ENCODE measurements around the gene MET. TPM values are rescaled to one million over a fixed set of nuclear protein-coding genes. Genes with fewer than 3 reads are reported as not detected.

The MET gene
- total and polyA plus RNA-seq, 2 of the 8 experiments (the other 6 are each of a cell fraction or from before 2014, with no cell fraction given): 3.5 to 12.9 TPM

DNA sequence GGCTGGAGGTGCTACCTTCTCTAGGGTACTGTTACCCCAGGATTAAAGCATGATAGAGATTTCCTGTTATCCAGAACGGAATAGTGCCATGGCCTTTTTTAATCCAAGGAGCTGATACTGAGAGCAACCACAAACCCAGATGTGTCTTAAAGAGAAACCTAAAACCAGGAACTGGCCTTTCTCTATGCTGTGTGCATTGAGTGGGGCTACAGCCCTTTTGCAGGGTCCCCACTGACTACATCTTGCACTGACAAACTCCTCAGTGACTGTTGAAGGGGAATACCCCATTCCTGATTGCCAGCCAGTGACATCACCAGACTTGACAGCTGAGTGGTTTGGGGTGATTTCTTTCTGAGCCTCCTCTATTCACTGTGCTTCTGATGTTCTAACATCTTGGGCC lies 108.5 kb downstream of the MET start:
- Histone ChIP-seq H3K4me1 (replicated peaks in 1 of 4; ENCODE audit: control insufficient read depth in 3 of 4, insufficient read depth in 4 of 4, low read length in 3 of 4) (peaks cover 0 to 10% (median 8%) of the 10 kb centered on the region in 4 experiments; a peak in 4 of 7 replicates), H2BK5ac (ENCODE audit: low read depth, low read length) (no peak overlapping the region), H3K23ac (ENCODE audit: insufficient read length) (no peak overlapping the region), H4K8ac (ENCODE audit: extremely low read depth, insufficient read depth, low read length) (no peak overlapping the region), H4K91ac (replicated peaks; ENCODE audit: insufficient read length, low read length) (no peak overlapping the region), H3K18ac (ENCODE audit: extremely low read depth, low read length) (no peak overlapping the region), H3K23me2 (ENCODE audit: low read depth, low read length) (no peaks in the 10 kb centered on the region), H3K4me2 (ENCODE audit: insufficient read depth in 1 of 2, low read depth in 2 of 2, low read length in 2 of 2) (0 out of 4 replicates have a peak overlapping the region, but pooled peaks of 1 of the 2 experiments have one; percentile 10), H3K4me3 (ENCODE audit: extremely low read depth in 1 of 4, insufficient read depth in 2 of 4, low read depth in 3 of 4, low read length in 4 of 4) (no peak overlapping the region), H2BK20ac (ENCODE audit: low read length) (no peak overlapping the region), H3K79me1 (ENCODE audit: low read depth, low read length) (no peaks in the 10 kb centered on the region), H3K36me3 (ENCODE audit: control insufficient read depth in 2 of 4, insufficient read depth in 4 of 4, low read length in 3 of 4) (no peaks in the 10 kb centered on the region), H4K20me1 (replicated peaks in 1 of 2; ENCODE audit: control insufficient read depth in 1 of 2, insufficient read depth in 2 of 2, low read length in 2 of 2) (no peaks in the 10 kb centered on the region), H3K27ac (ENCODE audit: low read depth, low read length) (no peak overlapping the region), H2BK15ac (ENCODE audit: low read length) (no peak overlapping the region), H3K9ac (replicated peaks in 1 of 4; ENCODE audit: extremely low read depth in 1 of 4, low read depth in 3 of 4, low read length in 3 of 4) (no peak overlapping the region), H2AK5ac (ENCODE audit: low read depth, low read length) (no peak overlapping the region), H3K56ac (replicated peaks; ENCODE audit: insufficient read length, low read depth, low read length) (no peak overlapping the region), H3K27me3 (replicated peaks in 1 of 4; ENCODE audit: control insufficient read depth in 3 of 4, extremely low read depth in 1 of 4, insufficient read depth in 3 of 4, low read length in 3 of 4) (no peaks in the 10 kb centered on the region), H3K4ac (replicated peaks; ENCODE audit: insufficient read length, low read depth, low read length) (no peak overlapping the region), H3K79me2 (ENCODE audit: control insufficient read depth in 1 of 2, insufficient read depth in 2 of 2, low read length in 2 of 2) (no peaks in the 10 kb centered on the region), H2BK120ac (replicated peaks; ENCODE audit: low read depth, low read length) (no peak overlapping the region), H4K5ac (ENCODE audit: insufficient read length, low read depth, low read length) (no peak overlapping the region), H2BK12ac (ENCODE audit: low read depth, low read length) (no peak overlapping the region), H3K14ac (ENCODE audit: insufficient read length) (no peak overlapping the region), H3K9me3 (ENCODE audit: insufficient read depth in 2 of 2, low read depth in 1 of 2, low read length in 1 of 2) (no peaks in the 10 kb centered on the region), H2AFZ (ENCODE audit: low read length) (no peak overlapping the region)
- FAIRE-seq (no peak), DNase-seq (ENCODE audit: low read depth in 1 of 2, low spot score in 2 of 2) (no peak)
- ChIA-PET CTCF (ENCODE audit: partially characterized antibody) (interaction anchor here (0.7 to 2.9 kb wide), 9 partner anchors 14 to 189 kb away, joined by 3 to 15 read pairs (median 4); partner anchors contain the start of gene MET), POLR2A (ENCODE audit: partially characterized antibody) (no interaction called here)
- 89% methylated on average over 1 of the region's 1 CpG; no CpG with 5 or more reads in 1 of the 2 experiments for WGBS, 2 experiments (ENCODE audit: extremely low coverage in 1 of 2, insufficient coverage in 1 of 2, insufficient read length in 1 of 2, insufficient replicate concordance in 2 of 2, low coverage in 1 of 2, low lambda C conversion rate in 2 of 2, missing lambda C conversion rate in 1 of 2)
- no peak for TF ChIP-seq CHD1 (IDR thresholded peaks at IDR 0.05; ENCODE audit: low read depth, low read length)
- TF ChIP-seq ZNF274 (IDR thresholded peaks at IDR 0.05; ENCODE audit: borderline replicate concordance, extremely low read depth, low read length): no peak
- no peak for TF ChIP-seq CHD2 (IDR thresholded peaks at IDR 0.05; ENCODE audit: low read length)
- no peak for TF ChIP-seq CTCF (IDR thresholded peaks at IDR 0.05; ENCODE audit: control extremely low read depth in 1 of 3, insufficient read depth in 1 of 3, low read depth in 1 of 3, low read length in 3 of 3)
- TF ChIP-seq TAF7 (optimal IDR thresholded peaks at IDR 0.05; ENCODE audit: borderline replicate concordance, low read depth, low read length): no peak
- TF ChIP-seq HDAC2 (IDR thresholded peaks at IDR 0.05; ENCODE audit: borderline replicate concordance in 1 of 2, low read depth in 2 of 2, low read length in 2 of 2): no peak
- no peak for TF ChIP-seq MAFK (IDR thresholded peaks at IDR 0.05; ENCODE audit: low read depth, low read length)
- TF ChIP-seq YY1 (IDR thresholded peaks at IDR 0.05; ENCODE audit: low read depth, low read length): no peak
- TF ChIP-seq KDM1A (IDR thresholded peaks at IDR 0.05; ENCODE audit: borderline replicate concordance, low read length): no peak
- TF ChIP-seq, protein P1, sequence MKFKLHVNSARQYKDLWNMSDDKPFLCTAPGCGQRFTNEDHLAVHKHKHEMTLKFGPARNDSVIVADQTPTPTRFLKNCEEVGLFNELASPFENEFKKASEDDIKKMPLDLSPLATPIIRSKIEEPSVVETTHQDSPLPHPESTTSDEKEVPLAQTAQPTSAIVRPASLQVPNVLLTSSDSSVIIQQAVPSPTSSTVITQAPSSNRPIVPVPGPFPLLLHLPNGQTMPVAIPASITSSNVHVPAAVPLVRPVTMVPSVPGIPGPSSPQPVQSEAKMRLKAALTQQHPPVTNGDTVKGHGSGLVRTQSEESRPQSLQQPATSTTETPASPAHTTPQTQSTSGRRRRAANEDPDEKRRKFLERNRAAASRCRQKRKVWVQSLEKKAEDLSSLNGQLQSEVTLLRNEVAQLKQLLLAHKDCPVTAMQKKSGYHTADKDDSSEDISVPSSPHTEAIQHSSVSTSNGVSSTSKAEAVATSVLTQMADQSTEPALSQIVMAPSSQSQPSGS (IDR thresholded peaks at IDR 0.05; ENCODE audit: low read length): no peak
